ENCODE measurements around the gene TCEANC. TPM values are rescaled to one million over a fixed set of nuclear protein-coding genes. Genes with fewer than 3 reads are reported as not detected.
A peak's percentile ranks its signal among the peaks of the same experiment; 100 is the strongest.

TCEANC gene
- total RNA-seq, 2 experiments from 2014 or later, result 1.3 to 1.4 TPM

DNA sequence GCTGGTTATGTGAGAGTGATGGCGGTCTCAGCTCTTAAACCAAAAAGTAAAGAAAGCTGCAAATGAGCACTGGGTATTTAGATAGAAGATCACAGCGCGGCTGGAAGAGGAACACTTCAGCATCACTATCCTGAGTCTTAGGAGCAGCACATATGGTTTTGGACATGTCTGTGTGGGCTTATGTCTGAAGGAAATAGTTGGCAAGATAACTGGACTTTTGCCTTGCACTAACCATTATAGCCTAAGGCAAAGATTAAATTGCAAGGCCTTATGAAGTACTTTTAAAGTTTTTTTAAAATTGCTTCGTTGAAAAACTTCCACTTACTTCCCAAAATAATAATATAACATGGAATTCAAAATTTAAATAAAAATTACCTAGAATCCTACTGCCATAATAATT, 31.4 kb downstream of the TCEANC start:
- Mint-ChIP-seq H3K36me3 (ENCODE audit: low read depth) (no peaks in the 10 kb centered on the region), H3K4me3 (no peak overlapping the region), H3K4me1 (ENCODE audit: low read depth) (peaks cover 34% of the 10 kb centered on the region), H3K27me3 (no peaks in the 10 kb centered on the region), H3K27ac (peak overlapping the region; percentile 30), H3K9me3 (no peaks in the 10 kb centered on the region)
- DNase-seq (no peak), ATAC-seq (no peak)
- ChIA-PET POLR2A (interaction anchor here (1.2 kb wide), 1 partner anchor 11 kb away, joined by 3 read pairs; no protein-coding TSS in a partner anchor), CTCF (no interaction called here)
- intact Hi-C loops (cut with micrococcal nuclease), result loop anchor here (10.0 kb wide), 1 partner anchor 50 kb away; the partner anchor contains the start of genes OFD1 and TRAPPC2
- TF ChIP-seq, protein P1, sequence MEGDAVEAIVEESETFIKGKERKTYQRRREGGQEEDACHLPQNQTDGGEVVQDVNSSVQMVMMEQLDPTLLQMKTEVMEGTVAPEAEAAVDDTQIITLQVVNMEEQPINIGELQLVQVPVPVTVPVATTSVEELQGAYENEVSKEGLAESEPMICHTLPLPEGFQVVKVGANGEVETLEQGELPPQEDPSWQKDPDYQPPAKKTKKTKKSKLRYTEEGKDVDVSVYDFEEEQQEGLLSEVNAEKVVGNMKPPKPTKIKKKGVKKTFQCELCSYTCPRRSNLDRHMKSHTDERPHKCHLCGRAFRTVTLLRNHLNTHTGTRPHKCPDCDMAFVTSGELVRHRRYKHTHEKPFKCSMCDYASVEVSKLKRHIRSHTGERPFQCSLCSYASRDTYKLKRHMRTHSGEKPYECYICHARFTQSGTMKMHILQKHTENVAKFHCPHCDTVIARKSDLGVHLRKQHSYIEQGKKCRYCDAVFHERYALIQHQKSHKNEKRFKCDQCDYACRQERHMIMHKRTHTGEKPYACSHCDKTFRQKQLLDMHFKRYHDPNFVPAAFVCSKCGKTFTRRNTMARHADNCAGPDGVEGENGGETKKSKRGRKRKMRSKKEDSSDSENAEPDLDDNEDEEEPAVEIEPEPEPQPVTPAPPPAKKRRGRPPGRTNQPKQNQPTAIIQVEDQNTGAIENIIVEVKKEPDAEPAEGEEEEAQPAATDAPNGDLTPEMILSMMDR (IDR thresholded peaks at IDR 0.05), result no peak

GRCh38 chrX:13685126-13685763, 32.3 kb downstream of the TCEANC start:
- ATAC-seq (no peak), DNase-seq (no peak)
- Mint-ChIP-seq H3K4me3 (no peak overlapping the region), H3K9me3 (no peaks in the 10 kb centered on the region), H3K4me1 (ENCODE audit: low read depth) (peaks cover 36% of the 10 kb centered on the region), H3K27ac (peak overlapping the region; percentile 16), H3K36me3 (ENCODE audit: low read depth) (peaks cover 5% of the 10 kb centered on the region), H3K27me3 (no peaks in the 10 kb centered on the region)
- intact Hi-C loops (cut with micrococcal nuclease), result loop anchor here (10.0 kb wide), 1 partner anchor 50 kb away; the partner anchor contains the start of genes OFD1 and TRAPPC2
- TF ChIP-seq, protein P1 (IDR thresholded peaks at IDR 0.05), result no peak
- ChIA-PET POLR2A (interaction anchor here (1.2 to 1.3 kb wide), 2 partner anchors 12 to 25 kb away, joined by 3 read pairs; no protein-coding TSS in a partner anchor), CTCF (interaction anchor here (1.5 kb wide), 1 partner anchor 49 kb away, joined by 4 read pairs; the partner anchor contains the start of genes OFD1 and TRAPPC2)

- H3K27ac Mint-ChIP-seq, result peak overlapping the region; percentile 97
- ChIA-PET POLR2A (interaction anchor here (2.5 to 3.3 kb wide), 2 partner anchors 18 to 48 kb away, joined by 12 to 19 read pairs; partner anchors contain the start of genes OFD1 and TRAPPC2), CTCF (interaction anchor here (1.0 to 1.5 kb wide), 2 partner anchors 25 to 740 kb away, joined by 3 to 4 read pairs; no protein-coding TSS in a partner anchor)
- peaks cover 15% of the 10 kb centered on the region for H3K36me3 Mint-ChIP-seq (ENCODE audit: low read depth)
- no peak for DNase-seq
- no peak overlapping the region for H3K4me3 Mint-ChIP-seq
- H3K27me3 Mint-ChIP-seq, result no peaks in the 10 kb centered on the region
- TF ChIP-seq, protein P1 (IDR thresholded peaks at IDR 0.05), result no peak
- H3K4me1 Mint-ChIP-seq (ENCODE audit: low read depth), result peaks cover 48% of the 10 kb centered on the region
- intact Hi-C loops (cut with micrococcal nuclease), result loop anchor here (10.0 kb wide), 1 partner anchor 48 kb away; the partner anchor contains the start of genes OFD1 and TRAPPC2
- H3K9me3 Mint-ChIP-seq, result no peaks in the 10 kb centered on the region
- ATAC-seq, result no peak
Observed at GRCh38 chrX:13687203-13687602, 34.3 kb downstream of the TCEANC start.

GRCh38 chrX:13688384-13688957, 35.5 kb downstream of the TCEANC start:
- POLR2A ChIA-PET, result interaction anchor here (0.9 to 3.3 kb wide), 7 partner anchors 11 to 623 kb away, joined by 3 to 19 read pairs (median 3); partner anchors contain the start of genes OFD1 and TRAPPC2
- peak; percentile 25 for ATAC-seq
- TF ChIP-seq, protein P1 (IDR thresholded peaks at IDR 0.05), result no peak
- intact Hi-C loops (cut with micrococcal nuclease), result loop anchor here (10.0 kb wide), 1 partner anchor 46 kb away; the partner anchor contains the start of genes OFD1 and TRAPPC2
- peak; percentile 12 for DNase-seq
- H3K36me3 Mint-ChIP-seq (ENCODE audit: low read depth), result peaks cover 24% of the 10 kb centered on the region
- no peaks in the 10 kb centered on the region for H3K9me3 Mint-ChIP-seq
- no peaks in the 10 kb centered on the region for H3K27me3 Mint-ChIP-seq
- H3K27ac Mint-ChIP-seq, result peak overlapping the region; percentile 97
- H3K4me1 Mint-ChIP-seq (ENCODE audit: low read depth), result peaks cover 61% of the 10 kb centered on the region
- H3K4me3 Mint-ChIP-seq, result peak overlapping the region; percentile 84
- CTCF ChIA-PET, result interaction anchor here (0.9 to 1.8 kb wide), 3 partner anchors 9 to 741 kb away, joined by 3 to 7 read pairs (median 3); no protein-coding TSS in a partner anchor

Measured in activated CD8-positive, alpha-beta T cell treated with anti-CD3 and anti-CD28 coated beads for 36 hours (primary cell).